Embryonic facial prominence (tissue), 1 donor: ENCODE data around the gene OPHN1.
"Not testable (repeated sequence)": the region's sequence is repeated elsewhere in the genome, so short reads cannot be mapped to it uniquely, and the experiment has no call there.

Experiments used
- DNase-seq: peaks from one replicate; pipeline ENCODE4 v3.0.0-alpha.2; 2016; ENCODE audit errors: extremely low spot score

The OPHN1 gene

DNA sequence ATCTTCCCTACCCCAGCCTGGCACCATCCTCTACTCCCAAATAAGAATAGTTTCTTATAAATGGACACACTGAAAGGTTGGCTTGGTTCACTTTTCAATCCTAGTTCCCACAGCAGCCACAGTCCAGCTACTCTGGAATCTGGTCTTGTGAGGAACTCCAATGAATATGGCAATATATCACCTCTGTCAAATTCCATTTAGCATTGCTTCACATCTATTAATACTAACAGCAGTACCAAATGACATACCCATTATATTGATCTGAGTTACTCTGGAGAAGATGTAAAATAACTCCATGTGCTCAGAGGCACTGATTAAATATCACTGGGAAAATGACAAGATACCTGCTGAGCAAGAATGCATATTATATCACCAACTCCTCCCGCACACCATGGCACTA is 8.6 kb downstream of the OPHN1 start:
- DNase-seq, result no peak

DNA sequence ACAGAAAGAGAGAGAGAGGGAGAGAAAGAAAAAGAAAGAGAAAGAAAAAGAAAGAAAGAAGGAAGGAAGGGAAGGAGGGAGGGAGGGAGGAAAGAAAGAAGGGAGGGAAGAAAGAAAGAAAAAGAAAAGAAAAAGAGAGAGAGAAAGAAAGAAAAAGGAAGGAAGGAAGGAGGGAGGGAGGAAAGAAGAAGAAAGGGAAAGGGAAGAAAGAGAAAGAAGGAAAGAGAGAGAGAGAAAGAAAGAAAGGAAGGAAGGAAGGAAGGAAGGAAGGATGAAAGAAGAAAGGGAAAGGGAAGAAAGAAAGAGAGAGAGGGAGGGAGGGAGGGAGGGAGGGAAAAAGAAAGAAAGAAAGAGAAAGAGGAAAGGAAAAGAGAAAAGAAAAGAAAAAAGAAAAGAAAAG is 10.8 kb downstream of the OPHN1 start:
- no peak for DNase-seq

DNA sequence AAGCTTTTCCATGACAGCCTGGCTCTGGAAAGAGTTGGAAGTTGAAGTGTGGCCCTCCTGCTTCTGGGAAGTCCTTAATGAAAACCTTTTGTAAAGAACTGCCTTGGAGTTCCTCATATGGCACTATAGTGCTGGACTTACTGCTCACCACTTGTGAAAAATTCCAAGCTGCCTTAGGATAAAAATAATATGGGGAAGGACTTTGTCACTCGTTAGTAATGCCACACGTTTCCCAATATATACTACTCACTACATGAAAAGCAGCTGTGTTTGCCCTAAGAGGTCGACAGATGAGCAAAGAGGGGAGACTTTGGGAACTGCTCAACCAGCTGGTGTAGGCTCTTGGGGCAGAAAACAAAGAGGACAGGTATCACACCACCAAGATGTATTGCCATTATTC is 11.7 kb downstream of the OPHN1 start:
- no peak for DNase-seq

GRCh38 chrX:68420559-68420958 is 12.7 kb downstream of the OPHN1 start:
- no peak for DNase-seq

DNA sequence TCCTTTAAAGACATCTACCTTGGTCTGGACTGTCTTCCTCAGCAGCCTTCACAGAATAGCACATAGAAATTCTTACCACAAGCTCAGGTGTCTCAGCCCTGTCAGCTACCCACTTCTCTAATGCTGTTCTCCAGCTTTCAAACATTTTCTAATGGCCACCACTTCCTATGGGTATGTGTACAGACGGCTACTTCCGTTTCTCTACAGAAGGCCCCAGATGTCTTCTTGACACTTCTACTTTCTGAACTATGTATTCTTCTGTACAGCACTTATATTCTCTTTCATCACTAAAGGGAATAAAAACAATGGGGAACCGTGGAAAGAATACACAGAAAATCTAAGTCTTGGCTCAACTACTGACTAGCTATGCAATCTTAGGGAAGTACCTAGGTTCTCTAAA is 13.3 kb downstream of the OPHN1 start:
- no peak for DNase-seq

DNA sequence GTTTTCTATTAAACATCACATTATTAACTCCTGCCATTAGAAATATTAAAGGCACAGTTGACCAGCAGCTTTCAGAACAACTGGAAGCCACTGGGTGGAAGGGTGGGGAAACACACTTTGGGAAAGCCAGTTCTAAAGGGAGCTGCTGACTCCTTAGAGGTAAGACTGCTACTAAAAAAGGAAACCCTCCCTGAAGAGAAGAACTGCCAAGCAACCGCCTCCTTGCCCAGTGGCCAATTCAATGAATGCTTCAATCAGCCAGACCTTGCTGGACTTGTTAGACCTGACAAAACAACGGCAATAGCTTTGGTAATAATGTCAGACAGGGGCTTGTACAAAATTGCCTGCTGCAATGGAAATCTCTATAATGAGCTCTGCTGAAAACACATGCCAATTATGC is 15.6 kb downstream of the OPHN1 start:
- no peak for DNase-seq

- DNase-seq, result no peak
These were observed 16.7 kb downstream of the OPHN1 start for GRCh38 chrX:68416592-68416991.

GRCh38 chrX:68415316-68415715 is 18.0 kb downstream of the OPHN1 start:
- no peak for DNase-seq

- no peak for DNase-seq
These were observed 20.0 kb downstream of the OPHN1 start for GRCh38 chrX:68413254-68413653.

- no peak for DNase-seq
These were observed 21.6 kb downstream of the OPHN1 start for GRCh38 chrX:68411729-68412128.

DNA sequence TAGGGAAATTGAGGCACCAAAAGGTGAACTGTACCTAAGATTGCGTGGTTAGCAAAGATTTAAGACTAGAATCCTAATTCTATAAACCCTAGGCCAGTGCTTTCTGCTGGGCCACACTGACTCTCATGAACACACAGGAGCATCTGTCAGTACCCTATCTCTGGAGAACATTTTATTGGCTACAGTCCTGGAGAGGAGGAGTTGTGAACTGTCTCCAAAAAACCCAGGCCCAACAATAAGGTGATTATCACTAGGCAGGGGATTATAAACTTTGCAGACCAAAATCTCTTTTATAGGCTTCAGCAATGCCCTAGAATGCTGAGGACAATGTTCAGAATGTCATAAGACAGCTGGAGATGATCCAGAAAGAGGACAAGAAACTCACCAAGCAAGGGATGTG is 24.1 kb downstream of the OPHN1 start:
- no peak for DNase-seq

DNA sequence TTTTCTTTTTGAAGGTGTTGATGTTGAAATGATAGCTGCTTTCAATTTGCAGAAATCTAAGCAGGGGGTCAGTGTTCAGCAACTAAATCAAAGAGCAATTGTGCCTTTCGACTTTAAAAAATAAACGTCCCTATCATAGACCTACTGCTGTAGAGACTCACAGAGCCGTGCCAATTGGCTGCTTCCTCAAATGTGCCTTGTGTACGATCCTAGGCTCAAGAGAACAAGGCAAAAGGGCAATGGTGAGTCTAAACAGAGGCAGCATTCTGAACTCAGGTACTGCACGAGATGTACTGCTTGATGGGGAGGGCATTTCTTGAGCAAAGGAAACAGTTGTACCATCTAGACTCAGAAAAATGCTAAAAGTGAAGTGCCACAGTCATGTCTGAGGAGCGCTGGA is 29.8 kb downstream of the OPHN1 start:
- DNase-seq, result no peak

- DNase-seq, result no peak
These were observed 30.3 kb downstream of the OPHN1 start for GRCh38 chrX:68403038-68403437.

DNA sequence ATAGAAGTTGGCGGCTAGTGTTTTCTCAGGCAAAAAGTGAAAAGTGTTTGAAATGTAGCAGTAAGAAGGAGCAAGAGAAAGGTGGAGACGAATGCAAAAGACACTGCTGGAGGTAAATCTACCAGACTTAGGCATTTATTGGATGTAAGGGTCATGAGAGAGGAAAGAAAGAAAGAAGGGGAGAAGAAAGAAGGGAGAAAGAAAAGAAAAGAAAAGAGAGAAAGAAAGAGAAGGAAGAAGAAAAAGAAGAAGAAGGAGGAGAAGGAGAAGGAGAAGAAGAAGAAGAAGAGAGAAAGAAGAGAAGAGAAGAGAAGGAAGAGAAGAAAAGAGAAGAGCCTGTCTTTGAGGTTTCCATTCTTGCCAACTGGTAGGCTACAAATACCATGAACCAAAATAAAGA is 31.2 kb downstream of the OPHN1 start:
- no peak for DNase-seq

GRCh38 chrX:68398291-68398690 is 35.0 kb downstream of the OPHN1 start:
- DNase-seq, result no peak

DNA sequence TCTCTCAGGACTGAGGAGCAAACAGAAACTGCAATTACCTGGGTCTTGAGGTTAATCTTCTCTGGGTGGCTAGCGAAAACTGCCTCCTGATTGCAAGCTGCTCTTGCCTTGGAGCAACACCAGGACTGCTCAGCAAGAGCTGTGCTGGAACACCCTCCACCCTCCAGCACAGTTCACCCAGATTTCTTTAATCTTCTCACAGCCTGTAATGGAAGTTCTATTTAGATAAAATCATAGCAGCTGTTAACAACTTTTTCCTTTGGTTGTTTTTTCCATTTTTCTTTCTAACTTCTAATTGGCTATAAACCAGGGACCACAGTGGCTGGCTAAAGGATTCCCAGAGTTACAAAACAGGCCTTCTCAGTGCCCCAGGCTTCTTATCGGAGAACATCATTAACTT is 36.3 kb downstream of the OPHN1 start:
- no peak for DNase-seq

DNA sequence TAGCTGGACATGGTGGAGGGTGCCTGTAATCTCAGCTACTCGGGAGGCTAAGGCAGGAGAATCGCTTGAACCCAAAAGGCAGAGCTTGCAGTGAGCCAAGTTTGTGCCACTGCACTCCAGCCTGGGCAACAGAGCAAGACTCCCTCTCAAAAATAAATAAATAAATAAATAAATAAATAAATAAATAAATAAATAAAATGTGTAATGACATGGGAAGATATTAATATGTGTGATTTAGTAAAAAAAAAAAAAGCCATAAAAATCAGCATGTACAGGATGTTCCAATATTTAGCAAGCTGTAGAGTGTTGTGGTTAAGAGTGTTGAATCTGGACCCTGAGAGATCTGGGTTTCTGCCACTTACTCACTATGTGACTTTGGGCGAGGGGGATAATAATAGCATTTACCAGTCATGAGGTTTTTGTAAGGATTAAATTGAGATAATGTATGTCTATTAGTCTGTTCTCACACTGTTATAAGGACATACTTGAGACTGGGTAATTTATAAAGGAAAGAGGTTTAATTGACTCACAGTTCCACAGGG is 43.8 kb downstream of the OPHN1 start:
- not testable (repeated sequence) for DNase-seq

DNA sequence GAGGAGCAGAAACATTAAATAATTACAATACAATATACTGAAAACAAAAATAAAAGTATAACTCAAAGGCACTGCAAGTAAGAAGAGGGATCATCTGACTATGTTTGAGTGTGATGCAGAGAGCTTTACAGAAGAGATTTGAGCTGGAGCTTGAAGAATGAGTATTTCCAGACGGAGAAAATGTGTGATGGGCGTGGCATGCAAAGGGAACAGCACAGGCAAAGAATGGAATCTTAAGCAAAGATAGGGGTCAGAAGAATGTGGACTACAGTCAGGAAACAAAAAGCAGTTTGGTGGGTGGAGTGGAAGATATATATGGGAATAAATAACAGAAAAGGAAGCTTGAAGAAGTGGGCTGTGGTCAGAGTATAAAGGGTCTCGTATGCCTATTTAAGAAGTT is 45.5 kb downstream of the OPHN1 start:
- no peak for DNase-seq

GRCh38 chrX:68383540-68383939 is 49.8 kb downstream of the OPHN1 start:
- no peak for DNase-seq

DNA sequence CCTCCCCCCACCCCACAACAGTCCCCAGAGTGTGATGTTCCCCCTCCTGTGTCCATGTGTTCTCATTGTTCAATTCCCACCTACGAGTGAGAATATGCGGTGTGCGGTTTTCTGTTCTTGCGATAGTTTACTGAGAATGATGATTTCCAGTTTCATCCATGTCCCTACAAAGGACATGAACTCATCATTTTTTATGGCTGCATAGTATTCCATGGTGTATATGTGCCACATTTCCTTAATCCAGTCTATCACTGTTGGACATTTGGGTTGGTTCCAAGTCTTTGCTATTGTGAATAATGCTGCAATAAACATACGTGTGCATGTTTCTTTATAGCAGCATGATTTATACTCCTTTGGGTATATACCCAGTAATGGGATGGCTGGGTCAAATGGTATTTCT is 55.7 kb downstream of the OPHN1 start:
- DNase-seq, result not testable (repeated sequence)

DNA sequence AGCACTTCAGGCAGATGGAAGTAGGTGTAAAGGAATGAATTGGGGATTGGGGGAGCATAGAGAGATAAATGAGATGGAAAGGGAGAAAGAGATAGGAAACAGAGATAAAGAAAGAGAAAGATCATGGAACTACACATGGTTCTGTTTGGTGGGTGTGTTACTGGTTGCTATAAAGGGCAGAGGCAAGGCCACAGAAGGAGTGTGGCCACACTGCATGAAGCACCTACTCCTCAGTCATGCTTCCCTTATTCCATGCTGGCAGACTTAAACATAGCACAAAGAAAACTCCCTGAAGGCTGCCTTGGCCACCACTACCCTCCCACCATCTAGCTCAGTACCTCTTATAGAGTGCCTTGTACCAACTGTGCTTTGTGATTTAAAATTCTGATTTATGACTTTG is 56.9 kb downstream of the OPHN1 start:
- DNase-seq, result no peak

- DNase-seq, result no peak
These were observed 57.5 kb downstream of the OPHN1 start for GRCh38 chrX:68375803-68376202.

DNA sequence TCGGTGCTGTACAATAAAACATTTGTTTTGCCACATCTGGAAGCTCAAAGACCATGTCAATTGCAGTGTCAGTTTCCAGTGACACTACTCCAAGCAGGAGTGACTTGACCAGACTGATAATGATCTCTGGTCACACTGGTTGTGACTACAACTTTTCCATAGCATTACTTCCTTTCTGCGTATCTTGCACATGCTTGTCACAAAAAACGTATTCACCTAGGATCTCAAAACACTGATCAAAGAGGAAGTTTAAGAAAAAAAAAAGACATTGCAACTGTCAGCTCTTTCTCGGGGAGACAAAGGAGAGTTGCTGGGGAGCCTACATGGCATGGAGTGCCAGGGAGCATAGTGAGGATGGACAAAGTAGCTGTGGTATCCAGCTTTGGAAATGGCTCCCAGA is 60.6 kb downstream of the OPHN1 start:
- no peak for DNase-seq

GRCh38 chrX:68369559-68369958 is 63.7 kb downstream of the OPHN1 start:
- DNase-seq, result no peak

DNA sequence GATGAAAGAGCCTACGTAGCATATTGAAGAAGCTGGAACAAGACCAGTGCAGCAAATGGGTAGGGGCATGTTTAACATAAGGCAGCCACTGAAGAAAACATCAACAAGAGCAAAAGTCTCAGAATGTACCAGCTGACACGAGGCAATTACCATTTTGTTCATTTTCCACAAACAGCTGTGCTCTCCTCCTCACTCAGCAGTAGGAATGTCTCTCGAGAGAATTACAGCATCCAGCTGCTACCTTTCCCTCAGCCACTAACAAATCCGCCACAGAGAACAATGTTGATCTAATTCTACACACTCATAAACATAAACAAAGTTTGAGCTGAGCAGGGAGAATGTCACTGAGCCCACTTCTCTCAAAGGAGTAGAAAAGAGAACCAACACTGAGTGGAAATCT is 68.0 kb downstream of the OPHN1 start:
- DNase-seq, result no peak
